GM18511 (cell line): ENCODE results near the gene GPR32.
"Not testable (repeated sequence)": the region's sequence is repeated elsewhere in the genome, so short reads cannot be mapped to it uniquely, and the experiment has no call there.

Experiments used
- ATAC-seq: cut with Tn5 transposase; IDR thresholded peaks from one replicate; pipeline ENCODE4 v1.9.1; 2021; ENCODE audit warnings: mild to moderate bottlenecking, moderate library complexity; ENCODE audit not compliant: unreplicated experiment

Gene GPR32

DNA sequence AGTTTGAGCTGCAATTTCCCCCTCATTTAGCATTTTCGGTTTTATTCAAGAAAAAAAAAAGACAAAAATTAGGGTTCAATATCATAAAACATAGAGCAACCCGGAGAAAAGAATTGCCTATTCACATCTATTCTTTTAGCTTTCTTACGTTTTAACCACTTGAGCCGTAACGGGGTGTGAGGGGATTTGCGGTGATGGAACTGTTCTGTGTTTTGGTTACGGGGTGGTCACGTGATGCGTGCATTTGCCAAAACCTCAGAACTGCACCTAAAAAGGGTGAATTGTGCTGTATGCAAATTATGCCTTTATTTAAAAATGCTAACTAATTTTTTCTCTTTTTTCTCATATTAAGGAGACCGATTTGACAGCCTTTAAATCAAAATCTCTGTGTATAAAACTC lies 25.0 kb upstream of the GPR32 start:
- ATAC-seq = no peak

GRCh38 chr19:50747141-50747540 lies 23.1 kb upstream of the GPR32 start:
- not testable (repeated sequence) for ATAC-seq

DNA sequence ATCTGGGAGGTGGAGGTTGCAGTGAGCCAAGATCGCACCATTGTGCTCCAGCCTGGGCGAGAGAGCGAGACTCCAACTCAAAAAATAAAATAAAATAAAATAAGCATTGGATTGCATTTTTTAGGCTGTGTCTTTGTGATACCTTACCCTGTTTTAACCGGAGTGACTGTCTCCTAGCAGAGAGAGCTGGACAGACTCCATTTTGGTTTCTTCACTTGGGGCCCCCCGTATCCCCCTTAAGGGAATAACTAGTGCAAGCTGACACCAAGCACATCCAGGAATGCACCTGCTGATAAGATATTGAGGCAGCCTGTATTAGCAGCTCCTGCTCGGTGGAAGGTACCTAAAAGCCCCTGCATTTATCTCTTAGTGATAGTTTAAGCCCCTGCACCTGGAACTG lies 20.8 kb upstream of the GPR32 start:
- ATAC-seq = no peak

DNA sequence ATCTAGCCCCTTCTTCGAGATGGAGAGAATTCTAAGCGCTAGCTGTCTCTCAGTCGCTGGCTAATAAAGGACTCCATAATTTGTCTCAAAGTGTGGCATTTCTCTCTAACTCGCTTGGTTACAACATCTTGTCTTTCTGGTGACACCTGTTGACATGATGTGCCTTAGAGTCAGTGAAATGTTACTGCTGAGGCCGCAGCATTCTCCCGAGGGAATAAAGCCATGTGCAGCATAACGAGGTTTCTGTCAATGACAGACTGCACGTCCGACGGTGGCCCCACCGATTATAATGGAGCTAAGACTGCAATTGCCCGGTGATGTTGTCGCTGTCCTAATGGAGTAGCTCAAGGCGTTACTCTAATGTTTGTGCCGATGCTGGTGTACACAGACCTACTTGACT lies 20.3 kb upstream of the GPR32 start:
- ATAC-seq = no peak

DNA sequence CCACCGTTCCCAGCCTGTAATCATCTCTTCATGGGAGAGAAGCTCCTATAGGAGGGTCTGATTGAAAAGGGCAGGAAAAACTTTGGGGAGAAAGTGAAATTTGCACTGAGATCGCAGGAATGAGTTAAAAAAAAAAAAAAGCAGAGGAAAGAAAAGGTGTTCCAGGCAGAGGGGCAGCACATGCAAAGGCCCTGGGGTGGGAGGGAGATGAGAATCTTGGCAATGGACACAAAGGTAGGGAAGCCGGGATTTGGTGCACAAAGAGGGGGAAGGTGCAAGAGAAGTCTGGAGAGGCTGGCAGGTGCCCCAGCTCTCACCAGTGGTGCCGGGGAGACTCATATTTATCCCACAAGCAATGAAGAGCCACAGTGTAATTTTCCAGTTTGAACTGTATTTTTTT lies 16.4 kb upstream of the GPR32 start:
- ATAC-seq = no peak

DNA sequence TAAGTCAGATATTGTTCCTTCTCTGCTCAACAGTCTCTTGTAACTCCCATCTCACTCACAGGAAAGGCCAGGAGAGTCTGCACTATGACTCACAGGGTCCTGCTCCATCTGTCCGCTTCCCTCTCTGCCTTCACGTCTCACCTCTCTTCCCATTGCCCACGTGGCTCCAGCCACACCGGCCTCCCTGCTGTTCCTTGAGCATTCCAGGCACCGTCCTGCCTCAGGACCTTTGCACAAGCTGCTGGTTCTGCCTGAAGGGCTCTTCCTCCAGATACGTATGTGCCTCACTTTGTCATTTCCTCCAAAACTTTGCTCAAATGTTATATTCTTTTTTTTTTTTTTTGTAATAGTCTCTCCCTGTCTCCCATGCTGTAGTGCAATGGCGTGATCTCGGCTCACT lies 14.0 kb upstream of the GPR32 start:
- ATAC-seq = not testable (repeated sequence)

- ATAC-seq = not testable (repeated sequence)
Measured at GRCh38 chr19:50757624-50758023, 12.6 kb upstream of the GPR32 start.

DNA sequence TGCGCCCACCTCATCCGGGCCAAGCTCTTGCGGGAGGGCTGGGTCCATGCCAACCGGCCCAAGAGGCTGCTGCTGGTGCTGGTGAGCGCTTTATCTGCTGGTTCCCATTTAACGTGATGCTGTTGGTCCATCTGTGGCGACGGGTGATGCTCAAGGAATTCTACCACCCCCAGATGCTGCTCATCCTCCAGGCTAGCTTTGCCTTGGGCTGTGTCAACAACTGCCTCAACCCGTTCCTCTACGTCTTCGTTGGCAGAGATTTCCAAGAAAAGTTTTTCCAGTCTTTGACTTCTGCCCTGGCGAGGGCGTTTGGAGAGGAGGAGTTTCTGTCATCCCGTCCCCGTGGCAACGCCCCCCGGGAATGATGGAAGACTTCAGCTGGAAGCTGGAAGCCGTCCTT lies 11.2 kb upstream of the GPR32 start:
- not testable (repeated sequence) for ATAC-seq

DNA sequence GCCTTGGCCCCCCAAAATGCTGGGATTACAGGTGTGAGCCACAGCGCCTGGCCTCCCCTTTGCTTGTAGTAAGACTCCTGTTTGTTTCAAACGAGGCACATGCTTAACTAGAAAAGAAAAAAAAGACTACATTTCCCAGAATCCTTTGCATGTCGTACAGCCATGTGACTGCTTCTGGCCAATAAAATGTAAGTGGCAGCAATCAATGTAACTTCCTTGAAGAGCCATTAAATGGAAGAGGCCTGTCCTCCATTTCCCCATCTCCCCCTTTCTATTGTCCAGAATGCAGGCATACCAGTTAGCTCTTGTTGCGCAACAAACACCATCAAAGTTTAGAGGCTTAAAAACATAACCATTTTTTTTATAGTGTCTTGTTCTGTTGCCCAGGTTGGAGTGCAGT lies 10.4 kb upstream of the GPR32 start:
- no peak for ATAC-seq

DNA sequence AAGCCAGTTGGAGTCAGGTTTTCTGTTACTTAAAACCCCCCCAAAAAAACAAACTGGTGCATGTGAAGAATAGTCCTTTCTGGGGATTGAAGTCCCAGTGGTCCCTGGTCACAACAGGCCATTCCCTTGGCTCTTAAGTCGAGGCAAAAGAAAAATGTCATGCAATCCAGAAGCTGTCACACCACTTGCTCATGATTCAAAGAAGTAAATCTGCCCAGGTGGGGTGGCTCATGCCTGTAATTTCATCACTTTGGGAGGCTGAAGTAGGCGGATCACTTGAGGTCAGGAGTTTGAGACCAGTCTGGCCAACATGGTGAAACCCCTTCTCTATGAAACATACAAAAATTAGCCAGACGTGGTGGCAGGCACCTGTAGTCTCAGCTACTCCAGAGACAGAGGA lies 8.8 kb upstream of the GPR32 start:
- not testable (repeated sequence) for ATAC-seq

GRCh38 chr19:50763521-50763920 lies 6.7 kb upstream of the GPR32 start:
- not testable (repeated sequence) for ATAC-seq

DNA sequence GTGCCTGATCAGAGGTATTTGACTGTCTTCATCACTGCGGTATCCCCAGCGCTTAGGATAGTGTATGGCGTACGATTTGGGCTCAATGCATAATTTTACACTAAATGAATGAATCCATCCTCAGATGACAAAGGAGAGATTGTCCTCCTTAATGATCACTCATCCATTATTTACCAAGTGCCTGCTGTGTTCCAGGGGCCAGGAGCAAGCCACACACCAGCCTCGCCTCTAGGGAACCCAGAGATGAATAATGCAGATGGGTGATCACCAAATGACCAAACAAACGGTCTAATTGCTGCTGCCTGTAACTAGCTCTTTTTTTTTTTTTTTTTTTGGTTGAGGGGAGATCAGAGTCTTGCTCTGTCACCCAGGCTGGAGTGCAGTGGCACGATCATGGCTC lies 5.9 kb upstream of the GPR32 start:
- no peak for ATAC-seq

DNA sequence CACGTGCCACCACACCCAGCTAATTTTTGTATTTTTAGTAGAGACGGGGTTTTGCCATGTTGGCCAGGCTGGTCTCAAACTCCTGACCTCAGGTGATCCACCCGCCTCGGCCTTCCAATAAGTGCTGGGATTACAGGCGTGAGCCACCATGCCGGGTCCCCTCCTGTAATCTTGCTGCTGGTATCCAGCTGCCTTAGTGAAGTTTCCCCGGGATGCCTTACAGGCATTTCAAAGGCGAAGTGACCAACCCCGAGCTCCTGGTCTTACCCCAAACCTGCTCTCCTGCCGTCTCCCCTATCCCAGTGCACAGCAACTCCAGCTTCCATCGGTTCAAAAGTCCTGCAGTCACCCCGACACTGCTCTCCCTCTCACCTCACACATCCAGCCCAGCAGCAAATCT lies 3.5 kb upstream of the GPR32 start:
- ATAC-seq = not testable (repeated sequence)

- ATAC-seq = not testable (repeated sequence)
Measured at GRCh38 chr19:50767263-50767662, 3.0 kb upstream of the GPR32 start.

DNA sequence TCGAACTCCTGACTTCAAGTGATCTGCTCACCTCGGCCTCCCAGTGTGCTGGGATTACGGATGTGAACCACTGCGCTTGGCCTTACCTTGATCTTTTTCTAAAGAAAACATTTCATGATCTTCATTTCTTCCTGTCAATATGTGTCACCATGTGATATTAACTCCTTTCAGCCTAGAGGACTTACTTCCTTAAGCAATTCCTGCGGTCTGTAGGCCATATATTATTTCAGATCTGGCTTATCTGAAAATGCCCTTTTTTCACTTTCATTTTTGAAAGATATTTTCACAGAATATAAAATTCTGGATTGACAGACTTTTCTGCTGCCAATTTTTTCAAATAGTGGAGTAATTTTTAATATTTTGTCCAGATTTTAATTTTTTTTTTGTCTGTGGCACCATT lies 2.0 kb upstream of the GPR32 start:
- no peak for ATAC-seq

DNA sequence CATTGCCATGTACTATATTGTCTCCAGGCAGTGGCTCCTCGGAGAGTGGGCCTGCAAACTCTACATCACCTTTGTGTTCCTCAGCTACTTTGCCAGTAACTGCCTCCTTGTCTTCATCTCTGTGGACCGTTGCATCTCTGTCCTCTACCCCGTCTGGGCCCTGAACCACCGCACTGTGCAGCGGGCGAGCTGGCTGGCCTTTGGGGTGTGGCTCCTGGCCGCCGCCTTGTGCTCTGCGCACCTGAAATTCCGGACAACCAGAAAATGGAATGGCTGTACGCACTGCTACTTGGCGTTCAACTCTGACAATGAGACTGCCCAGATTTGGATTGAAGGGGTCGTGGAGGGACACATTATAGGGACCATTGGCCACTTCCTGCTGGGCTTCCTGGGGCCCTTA lies 624 bp downstream of the GPR32 start:
- no peak for ATAC-seq

DNA sequence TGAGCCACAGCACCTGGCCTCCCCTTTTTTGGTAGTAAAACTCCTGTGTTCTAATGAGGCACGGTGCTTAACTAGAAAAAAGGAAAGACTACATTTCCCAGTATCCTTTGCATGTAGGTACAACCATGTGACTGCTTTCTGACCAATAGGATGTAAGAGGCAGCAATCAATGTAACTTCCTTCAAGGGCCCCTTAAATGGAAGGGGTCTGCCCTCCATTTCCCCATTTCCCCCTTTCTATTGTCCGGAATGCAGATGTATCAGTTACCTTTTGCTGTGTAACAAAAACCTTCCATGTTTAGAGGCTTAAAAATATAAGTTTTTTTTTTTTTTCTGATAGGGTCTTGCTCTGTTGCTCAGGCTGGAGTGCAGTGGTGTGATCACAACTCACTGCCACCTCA lies 2.2 kb downstream of the GPR32 start:
- no peak for ATAC-seq

DNA sequence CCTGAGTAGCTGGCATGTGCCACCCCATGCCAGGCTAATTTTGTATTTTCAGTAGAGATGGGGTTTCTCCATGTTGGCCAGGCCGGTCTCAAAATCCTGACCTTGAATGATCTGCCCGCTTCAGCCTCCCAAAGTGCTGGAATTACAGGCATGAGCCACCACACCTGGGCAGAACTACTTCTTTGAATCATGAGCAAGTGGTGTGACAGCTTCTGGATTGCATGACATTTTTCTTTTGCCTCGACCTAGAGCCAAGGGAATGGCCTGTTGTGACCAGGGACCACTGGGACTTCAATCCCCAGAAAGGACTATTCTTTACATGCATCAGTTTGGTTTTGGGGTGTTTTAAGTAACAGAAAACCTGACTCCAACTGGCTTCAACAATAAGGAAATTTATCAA lies 2.6 kb downstream of the GPR32 start:
- ATAC-seq = not testable (repeated sequence)

DNA sequence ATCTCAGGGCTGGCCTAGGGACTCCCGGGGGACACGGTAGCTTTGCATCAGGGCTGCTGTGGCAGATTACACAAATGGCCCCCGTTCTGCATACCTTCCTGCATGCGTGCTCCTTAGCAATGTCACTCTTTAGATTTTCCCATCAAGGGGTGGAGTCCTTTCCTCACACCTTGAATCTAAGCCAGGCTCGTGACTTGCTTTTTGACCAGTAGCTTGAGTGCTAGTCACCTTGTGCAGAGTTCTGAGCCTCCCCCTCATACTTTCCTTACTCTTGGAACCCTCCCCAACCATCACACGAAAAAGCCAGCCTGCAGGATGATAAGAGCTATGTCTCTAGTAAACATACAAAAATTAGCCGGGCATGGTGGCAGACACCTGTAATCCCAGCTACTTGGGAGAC lies 3.2 kb downstream of the GPR32 start:
- not testable (repeated sequence) for ATAC-seq

- ATAC-seq = no peak
Measured at GRCh38 chr19:50776131-50776530, 5.9 kb downstream of the GPR32 start.

- no peak for ATAC-seq
Measured at GRCh38 chr19:50777261-50777660, 7.0 kb downstream of the GPR32 start.

DNA sequence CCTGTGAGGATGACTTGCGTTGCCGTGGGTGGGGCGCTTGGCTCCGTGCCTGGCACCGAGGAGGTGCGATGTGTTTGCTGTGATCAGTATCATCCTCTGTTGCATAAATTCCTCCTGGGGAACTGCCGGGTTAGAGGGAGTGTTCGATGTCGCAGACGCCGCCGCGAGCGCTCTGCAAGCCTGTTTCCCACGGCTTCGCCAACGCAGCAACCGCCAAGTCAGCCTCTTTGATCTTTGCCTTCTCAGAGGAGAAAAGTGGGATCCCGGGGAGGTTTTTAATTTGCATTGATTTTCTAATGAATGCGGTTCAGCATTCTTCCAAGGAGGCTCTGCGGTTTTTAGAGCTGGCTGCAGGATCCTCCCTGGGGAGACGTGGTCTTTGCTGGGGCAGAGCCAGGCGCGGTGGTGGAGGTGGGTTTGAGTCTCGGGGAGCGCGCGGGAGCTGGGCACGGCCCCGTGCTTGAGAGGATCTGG lies 7.6 kb downstream of the GPR32 start:
- no peak for ATAC-seq

- no peak for ATAC-seq
Measured at GRCh38 chr19:50778906-50779430, 8.7 kb downstream of the GPR32 start.
